ENCODE data around the gene AGR3.
"Not testable (repeated sequence)": the region's sequence is repeated elsewhere in the genome, so short reads cannot be mapped to it uniquely, and the experiment has no call there.

Gene AGR3

DNA sequence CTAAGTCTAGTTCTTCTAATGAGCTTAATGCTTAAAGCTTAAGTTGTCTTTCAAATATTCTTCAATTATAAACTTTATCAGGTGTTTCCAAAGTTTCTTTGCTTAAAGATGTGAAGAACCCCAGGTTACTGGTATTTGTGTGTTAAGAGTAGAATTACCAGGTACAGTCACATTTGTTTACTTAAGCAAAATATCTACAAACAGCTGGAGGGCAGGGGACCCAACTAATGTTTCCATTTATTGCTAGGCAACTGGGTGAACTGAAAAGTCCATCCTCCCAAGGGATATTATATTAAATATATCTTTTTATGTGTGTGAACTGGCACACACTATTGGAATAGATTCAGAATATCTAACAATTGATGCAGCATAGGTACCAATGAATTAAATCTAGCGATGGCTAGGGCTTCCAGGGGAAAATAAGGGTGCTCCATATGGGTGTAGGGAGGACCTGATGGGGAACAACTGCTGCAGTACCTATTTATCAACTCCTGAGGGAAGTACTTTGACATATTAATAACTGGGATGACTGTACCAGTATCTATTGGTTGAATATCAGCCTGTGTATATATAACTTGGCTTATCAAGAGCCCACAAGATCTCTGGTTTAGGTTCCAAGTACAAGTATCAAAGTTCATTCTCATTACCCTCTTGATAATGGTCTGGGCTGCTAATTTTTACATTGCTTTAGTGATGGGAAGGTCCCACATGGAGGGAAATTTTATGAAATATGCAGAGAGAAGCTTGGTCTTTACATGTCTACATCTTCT is 10.3 kb upstream of the AGR3 start:
- DNase-seq (ENCODE audit: low spot score), result no peak

DNA sequence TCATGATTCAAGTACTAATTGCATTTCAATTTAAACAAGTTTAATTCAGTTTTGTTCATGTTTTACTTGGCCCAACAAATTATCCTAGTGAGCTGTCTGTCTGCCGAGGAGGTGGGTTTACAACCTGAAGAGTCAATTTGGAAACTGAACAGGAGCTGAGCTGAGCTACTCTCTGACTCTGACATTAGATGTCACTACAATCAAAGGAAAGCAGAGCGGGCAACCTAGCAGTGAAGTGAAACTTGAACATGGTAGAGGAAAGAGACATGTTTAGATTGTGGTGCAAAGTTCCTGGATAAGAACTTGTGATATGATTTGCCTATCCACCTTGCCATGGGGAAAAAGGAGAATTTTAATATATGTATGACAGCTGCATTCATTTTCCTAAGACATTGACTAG is 9.6 kb upstream of the AGR3 start:
- peak; percentile 81 for DNase-seq (ENCODE audit: low spot score)

DNA sequence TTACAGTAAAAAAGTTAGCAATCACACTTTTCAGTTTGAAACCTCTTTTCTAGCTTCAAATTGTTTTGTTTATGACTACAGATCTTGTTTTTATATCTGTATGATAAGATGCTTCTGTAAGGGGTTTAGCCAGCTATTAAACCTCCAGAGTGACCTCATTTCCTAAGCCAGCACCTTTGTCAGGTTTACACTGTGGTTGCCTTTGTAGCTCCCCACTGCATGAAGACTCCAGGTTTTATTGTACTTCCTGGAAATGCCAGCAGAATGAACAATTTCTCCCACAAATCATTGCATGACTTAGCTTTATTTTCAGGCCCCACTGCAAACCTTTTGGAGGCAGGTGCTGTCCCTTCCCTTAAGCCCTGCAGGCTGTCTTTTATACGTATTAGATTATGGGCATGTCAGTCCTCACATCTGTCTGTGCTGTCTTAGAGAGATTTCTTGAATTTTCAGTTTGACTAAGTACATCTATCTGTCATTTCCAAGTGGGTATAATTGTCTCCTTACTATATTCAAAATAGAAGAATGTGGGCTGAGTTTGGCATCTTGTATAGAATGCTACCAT is 8.2 kb upstream of the AGR3 start:
- DNase-seq (ENCODE audit: low spot score), result peak; percentile 40

DNA sequence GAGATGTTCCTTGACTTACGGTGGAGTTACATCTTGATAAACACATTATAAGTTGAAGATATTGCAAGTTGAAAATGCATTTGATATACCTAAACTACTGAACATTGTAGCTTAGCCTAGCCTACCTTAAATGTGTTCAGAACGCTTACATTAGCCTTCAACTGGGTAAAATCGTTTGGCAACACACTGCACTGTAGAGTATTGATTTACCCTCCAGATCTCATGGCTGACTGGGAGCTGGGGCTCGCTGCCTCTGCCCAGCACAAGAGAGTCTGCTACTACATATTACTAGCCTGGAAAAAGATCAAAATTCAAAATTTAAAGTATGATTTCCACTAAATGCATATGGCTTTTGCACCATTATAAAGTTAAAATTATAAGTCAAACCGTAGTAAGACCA is 7.5 kb upstream of the AGR3 start:
- no peak for DNase-seq (ENCODE audit: low spot score)

DNA sequence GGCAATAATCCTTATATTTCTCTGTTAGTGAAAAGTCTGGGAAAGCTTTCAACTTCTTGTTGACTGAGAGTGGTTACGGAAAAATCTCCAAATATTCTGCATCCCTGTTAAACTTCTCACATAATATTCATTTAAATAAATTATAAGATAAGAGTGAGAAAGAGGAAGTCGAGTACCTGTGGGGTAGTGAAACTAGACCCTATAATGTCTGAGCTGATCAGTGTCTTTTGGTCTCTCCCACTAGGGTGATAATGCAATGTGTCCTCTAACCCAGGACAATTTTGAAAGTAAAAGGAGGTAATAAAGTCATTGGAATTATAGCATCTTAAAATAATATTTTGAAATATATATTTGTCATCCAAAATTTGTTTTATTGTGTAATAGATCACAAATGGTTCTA is 2.1 kb upstream of the AGR3 start:
- no peak for DNase-seq (ENCODE audit: low spot score)

DNA sequence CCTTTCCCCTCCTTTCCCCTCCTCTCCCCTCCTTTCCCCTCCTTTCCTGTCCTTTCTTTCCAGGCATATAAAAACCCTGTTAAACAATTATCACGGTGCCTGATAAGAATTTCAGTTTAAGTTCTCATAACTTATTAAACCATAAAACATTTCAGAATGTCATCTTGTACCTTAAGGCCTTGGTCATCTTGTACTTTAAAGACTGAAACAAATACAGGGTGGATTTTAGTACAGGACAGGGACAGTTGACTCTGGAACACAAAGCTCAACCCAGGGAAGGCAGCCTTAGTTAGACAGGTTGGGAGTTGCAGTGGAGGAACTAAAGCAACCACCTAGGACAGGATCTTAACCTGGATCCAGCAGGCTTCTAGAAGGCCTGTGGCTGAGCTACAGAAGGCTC is 1.2 kb downstream of the AGR3 start:
- no peak for DNase-seq (ENCODE audit: low spot score)

DNA sequence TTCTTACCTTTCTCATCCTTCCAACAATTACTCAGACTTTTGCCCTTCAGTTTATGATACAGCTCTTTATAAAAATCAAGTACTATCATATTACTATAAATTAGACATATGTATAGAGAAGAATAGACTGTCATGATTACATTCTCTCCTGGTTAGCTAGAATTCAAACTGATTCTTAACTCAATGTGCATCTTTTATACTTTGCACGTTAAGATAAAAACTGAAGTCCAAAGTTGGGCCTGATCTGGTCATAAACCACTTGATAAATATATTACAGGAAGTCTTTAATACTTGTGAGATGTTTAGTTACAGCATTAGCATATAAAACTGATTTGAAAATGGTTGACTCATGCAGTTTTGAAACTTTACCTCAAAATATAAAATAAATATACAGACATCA is 2.6 kb downstream of the AGR3 start:
- DNase-seq (ENCODE audit: low spot score), result no peak

DNA sequence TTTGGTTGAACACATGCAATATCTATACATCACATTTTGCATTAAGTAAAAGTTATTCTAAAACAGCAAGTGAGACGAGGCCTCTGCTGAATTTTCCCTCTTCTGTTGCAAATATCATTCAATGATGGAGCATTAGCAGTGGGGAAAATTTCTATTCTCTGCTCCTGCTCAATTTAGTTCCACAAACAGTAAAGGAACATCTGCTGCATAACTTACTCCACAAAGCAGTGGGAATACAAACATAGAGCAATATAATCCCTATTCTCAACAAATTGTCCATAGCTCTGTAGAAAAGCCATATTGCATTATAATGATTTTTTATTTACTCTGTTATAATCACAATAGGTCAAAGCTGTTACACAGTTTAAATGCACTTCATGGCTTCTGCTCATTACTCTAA is 5.9 kb downstream of the AGR3 start:
- no peak for DNase-seq (ENCODE audit: low spot score)

DNA sequence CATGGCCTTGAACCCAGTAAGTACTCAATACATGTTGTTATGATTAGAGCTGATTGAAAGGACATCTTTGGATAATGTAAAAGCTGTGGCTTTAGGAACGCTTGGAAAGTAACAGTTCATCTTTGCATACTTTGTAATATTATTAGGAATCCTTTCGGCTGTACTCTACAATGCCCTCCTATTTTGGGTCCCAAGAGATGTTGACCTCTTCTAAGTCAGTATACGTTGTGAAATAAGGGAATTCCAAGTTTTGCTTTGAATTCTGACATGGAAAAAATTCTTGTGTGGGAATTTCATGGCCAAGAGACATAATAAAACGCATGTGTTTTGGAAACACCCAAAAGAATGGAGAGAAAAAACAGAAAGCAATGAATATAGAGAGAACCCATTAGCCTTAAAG is 7.7 kb downstream of the AGR3 start:
- DNase-seq (ENCODE audit: low spot score), result no peak

DNA sequence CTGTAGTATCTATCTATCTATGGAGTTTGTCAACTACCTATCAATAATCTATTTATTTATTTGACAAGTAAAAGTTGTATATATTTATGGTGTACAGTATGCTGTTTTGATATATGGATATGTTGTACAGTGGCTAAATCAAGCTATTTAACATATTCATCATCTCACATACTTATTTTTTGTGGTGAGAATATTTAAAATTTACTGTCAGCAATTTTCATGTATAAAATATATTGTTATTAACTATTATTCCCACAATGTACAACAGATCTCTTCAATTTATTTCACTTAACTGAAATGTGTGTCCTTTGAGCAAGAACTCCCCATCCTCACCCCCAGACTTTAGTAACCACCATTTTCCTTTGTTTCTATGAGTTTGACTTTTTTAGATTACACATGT is 14.5 kb downstream of the AGR3 start:
- DNase-seq (ENCODE audit: low spot score), result no peak

DNA sequence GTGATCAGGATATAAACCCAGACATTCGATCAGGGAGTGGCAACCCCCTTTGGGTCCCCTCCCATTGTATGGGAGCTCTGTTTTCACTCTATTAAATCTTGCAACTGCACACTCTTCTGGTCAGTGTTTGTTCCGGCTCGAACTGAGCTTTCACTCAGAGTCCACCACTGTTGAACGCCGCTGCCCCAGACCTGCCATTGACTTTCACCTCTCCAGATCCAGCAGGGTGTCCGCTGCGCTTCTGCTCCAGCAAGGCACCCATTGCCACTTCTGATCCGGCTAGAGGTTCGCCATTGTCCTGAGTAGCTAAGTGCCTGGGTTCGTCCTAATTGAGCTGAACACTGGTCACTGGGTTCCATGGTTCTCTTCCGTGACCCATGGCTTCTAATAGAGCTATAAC is 28.6 kb downstream of the AGR3 start:
- DNase-seq (ENCODE audit: low spot score), result not testable (repeated sequence)

DNA sequence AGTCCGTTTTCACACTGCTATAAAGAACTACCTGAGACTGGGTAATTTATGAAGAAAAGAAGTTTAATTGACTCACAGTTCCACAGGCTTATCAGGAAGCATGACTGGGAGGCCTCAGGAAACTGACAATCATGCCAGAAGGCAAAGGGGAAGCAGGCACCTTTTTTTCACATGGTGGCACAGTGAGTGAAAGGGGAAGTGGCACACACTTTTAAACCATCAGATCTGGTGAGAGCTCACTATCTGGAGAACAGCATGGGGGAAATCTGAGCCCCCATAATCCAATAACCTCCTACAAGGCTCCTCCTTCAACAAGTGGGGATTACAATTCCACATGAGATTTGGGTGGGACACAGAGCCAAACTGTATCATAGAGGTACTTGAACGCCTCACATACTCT is 30.0 kb downstream of the AGR3 start:
- DNase-seq (ENCODE audit: low spot score), result no peak

DNA sequence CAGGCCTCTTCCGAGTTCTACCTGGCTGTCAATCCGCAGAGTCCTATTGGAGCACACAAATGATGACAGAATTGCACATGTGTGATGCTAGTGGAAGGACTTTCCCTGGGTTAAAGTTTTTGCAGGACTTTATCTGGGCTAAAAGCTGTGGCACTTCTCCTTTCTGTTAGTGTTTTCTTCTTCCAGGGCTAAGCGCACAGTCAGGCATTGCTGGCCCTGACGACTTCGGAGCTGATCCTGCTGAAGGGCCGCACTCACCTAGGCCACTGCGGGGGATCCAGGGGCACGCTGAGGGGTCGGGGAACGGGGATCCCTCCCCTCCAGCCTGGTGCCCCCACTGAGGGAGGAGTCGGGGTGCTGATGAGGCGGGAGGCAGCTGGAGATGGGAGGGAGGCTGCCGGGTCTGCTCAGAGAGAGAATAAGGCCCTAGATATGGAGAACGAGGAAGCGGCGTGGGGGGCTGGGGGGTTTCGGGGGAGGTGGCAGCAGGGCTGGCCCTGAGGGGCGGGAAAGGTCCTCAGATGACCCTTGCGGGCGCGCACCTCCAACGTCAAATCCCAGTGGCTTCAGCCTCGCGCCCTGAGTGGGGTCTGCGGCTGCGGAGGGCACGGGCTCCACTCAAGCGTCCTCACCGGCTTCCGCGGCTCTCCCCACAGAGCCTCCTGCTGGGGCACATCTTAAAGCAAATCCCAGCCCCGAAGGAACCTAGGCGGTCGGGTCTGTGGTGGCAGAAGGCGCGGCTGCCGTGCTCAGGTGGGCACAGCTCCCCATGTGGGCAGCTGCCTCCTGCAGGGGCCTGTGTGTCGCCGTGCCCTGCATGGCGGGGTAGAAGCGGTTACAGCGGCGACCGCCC is 30.9 kb downstream of the AGR3 start:
- no peak for DNase-seq (ENCODE audit: low spot score)

DNA sequence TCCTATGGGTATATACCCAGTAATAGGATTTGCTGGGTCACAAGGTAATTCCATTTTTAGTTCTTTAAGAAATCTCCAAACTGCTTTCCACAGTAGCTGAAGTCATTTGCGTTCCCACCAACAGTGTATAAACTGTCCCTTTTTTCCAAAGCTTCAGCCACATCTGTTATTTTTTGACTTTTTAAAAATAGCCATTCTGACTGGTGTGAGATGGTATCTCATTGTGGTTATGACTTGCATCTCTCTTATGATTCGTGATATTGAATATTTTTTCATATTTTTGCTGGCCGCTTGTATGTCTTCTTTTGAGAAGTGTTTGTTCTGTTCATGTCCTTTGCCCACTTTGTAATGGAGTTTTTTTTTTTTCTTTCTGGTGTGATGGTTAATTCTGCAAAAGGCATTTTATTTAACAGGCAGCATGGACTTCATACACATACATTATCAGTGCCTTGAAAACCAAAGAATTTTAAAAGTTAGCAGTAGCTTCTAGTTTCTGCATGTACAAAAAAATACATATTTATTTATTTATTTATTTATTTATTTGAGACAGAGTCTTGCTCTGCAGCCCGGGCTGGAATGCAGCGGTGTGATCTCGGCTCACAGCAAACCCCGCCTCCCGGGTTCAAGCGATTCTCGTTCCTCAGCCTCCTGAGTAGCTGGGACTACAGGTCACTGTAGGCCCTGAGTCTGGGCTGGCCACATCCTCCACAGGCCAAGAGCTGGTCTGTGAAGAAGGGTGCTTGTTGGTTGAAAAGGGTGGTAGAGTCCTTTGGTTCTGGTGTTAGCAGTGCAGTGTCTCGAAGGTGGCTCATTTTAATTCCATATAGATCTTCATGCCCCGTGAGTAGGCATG is 32.3 kb downstream of the AGR3 start:
- DNase-seq (ENCODE audit: low spot score), result no peak

DNA sequence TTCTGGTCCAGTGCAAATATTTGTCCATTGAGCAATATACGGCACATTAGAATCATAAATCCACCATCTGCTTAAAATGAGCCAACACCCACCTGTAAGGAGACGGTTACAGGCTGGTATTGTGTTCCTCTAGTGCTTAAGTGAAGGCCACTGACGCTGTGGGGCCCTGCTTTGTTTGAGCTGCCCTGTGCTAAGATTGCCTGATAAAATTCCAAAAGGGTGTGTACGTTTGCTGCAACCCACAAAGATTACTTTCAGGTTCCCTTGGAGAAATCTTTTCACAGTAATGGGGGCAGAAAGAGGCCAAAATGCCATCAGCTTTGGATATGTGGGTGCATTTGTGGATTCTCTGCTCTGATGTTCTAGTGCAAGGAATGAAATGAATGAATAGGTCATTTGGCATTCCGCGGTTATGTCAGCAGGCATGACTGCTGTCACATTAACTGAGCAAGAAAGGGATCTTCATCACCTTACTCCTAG is 34.4 kb downstream of the AGR3 start:
- peak; percentile 91 for DNase-seq (ENCODE audit: low spot score)

DNA sequence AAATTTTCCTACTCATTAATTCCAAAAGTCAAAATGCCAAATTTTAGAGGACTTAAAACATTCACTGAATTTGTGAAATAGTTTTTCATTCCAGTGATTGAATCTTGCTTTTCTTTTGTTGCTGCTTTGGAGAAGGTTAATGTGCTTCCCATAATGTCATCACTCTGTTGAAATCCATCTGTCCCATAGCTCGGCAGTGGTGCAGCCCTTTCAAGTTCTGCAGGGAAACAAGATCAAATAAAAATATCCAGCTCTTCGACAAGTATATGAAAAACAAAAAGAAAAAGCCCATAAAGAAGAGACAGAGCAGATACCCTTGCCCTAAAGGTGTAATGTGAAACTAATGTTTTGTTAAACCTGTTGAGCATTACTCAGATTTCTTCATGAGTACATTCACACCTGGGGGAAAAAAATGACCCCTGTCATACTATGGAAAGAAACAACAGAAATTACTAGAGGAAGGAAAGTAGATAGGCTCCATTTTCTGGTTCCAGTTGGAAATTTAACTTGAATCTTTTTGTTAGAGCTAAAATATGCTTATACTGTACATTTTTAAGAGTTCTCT is 35.1 kb downstream of the AGR3 start:
- DNase-seq (ENCODE audit: low spot score), result no peak

DNA sequence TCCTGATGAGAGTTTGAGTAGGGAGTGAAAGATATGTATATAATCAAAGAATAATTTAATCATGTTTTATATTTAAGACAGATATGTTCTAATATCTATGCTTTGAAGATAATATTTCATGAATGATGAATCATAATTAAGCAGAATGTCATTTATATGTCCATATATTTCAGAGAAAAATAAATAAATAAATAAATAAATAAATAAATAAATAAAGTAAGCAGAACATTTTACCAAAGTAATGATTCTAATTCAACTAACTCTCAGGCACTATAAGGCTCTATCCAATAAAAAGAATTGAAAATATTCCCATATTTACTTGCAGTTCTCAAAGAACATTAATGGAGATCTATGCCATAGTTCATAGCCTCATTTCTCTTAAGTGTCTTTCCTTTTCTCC is 36.0 kb downstream of the AGR3 start:
- no peak for DNase-seq (ENCODE audit: low spot score)

DNA sequence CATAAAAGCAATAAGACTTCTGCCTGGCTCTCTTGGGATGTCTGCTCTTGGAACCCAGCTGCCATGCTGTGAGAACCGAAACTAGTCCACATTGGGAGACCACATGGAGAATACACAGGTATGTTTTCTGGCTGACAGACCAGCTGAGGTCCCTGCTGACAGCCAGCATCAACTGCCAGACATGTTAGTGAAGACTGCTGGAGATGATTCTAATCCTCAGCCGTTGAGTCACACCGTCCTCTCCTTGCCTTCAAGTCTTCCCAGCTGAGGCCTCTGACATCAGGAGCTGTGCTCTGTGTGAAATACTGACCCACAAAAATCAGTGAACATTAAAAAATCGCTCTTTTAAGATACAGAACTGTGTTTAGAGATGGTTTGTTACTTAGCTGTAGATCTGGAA is 40.1 kb downstream of the AGR3 start:
- no peak for DNase-seq (ENCODE audit: low spot score)

DNA sequence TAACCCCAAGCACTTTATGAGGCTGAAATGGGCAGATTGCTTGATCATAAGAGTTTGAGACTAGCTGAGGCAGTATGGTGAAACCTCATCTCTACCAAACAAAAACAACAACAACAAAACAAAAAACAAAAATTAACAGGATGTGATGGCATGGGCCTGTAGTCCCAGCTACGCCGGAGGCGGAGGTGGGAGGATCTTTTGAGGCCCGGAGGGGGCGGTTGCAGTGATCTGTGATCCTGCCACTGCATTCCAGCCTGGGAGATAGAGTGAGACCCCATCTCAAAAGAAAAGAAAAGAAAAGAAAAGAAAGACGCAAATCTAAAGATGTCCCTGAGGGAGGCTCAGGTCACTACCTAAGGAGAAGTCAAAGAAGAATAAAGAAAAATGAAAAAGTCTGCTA is 41.7 kb downstream of the AGR3 start:
- DNase-seq (ENCODE audit: low spot score), result no peak

DNA sequence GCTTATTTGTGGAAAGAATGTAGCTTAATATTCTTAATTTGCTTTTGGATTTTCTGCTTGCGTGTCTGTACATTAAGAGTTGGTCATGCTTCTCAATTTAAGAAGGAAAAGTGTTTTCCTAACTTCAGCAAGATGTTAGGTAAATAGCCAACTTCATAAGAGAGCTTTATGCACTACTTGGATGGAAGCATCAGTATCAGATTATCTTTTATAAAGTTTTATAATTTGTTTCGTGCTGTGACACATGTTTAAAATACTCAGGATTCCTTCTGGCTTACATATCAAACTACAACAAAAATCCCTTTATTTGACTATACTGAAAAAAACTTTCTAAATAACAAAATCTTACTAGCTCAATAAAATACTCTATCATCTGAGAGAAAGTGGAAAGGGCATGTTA is 42.1 kb downstream of the AGR3 start:
- DNase-seq (ENCODE audit: low spot score), result no peak

DNA sequence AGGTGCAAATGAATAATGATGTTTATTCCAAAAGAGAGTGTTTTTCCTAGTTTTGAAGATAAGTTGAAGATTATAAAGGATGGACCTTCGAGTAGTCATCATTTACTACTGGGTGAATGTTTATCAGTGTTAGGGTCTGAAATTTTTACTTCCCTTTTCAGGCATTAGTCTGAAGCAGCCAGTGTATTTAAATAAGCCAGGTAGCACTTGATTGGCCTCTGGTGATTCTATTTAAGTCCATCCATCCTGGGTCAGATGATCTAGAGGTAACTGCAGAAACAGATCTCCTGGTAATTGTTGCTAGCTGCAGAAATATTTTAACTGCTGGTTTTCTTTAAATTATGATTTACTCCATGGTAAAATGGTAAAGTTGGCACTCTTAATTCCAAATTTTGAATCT is 42.9 kb downstream of the AGR3 start:
- DNase-seq (ENCODE audit: low spot score), result no peak

DNA sequence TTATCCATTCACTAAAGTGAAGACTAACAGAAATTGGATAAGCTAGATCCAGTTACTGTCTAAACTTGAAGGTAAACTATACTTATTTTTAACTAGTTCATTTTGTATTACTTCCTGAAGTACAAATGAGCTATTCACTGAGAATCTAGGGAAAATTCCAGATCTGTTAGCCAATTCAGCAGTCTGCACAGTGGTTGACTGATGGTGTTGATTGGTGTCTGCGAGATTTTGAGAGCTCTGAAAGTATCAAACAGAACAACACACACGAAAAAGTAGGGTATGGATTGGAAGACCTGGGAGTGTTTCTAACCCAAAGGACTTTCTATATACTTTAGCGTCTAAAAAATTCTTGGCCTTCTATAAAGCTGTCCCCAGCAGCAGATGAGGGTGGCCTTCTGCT is 43.4 kb downstream of the AGR3 start:
- DNase-seq (ENCODE audit: low spot score), result no peak

Data from LoVo (cell line).